ENCODE results near the gene ILDR2.

DNA sequence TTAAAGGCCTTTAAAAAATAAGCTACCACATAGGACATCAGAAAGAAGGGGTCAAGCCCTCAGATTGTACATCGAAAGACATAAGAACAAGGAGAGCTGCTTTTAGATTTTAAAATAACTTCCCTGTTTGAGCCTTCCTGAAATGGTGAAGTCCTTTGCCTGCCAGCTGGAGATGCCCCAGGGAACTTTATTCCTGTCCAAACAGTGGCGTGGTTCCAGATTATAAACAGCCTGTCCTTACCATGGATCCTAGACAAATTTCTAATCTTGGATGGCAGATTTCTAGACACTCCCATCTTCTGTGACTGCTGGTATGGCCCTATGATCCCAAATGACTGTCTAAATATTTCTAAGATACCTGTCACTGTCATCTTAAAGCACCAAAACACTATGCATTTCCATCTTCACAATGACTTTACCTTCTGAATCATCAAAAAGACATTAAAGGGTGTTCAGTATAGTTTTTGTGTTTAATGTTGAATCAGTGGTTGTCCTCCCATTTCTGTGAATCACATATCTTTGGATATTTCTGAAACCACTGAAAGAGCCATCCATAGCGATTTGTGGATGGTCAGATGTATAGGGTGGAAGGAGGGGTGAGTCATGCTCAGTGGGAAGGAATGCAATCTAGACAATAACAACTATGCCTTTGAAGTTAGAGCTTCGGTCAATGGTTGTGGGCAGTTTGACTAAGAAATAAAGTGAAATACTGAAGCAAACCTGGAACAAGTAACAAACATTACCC is 23.2 kb downstream of the ILDR2 start:
- TF ChIP-seq TAF1 (IDR thresholded peaks at IDR 0.05; ENCODE audit: borderline replicate concordance, low read depth, low read length) (no peak), POLR2A (IDR thresholded peaks at IDR 0.05; ENCODE audit: low read depth, low read length) (no peak), POLR2AphosphoS5 (IDR thresholded peaks at IDR 0.05; ENCODE audit: low read depth, low read length) (no peak)
